Activated CD4-positive, CD25-positive, alpha-beta regulatory T cell treated with anti-CD3 and anti-CD28 coated beads, Interleukin-2, amount 50 U/mL, for 24 hours (primary cell): ENCODE data around the gene TUSC2.
A peak's percentile ranks its signal among the peaks of the same experiment; 100 is the strongest.
"Not testable (repeated sequence)": the region's sequence is repeated elsewhere in the genome, so short reads cannot be mapped to it uniquely, and the experiment has no call there.

Source experiments
- ATAC-seq, 2 donors: fragments of 150-1000 bp; cut with Tn5 transposase; one replicate each; pipeline ENCODE4 v1.10.0; 2021; ENCODE audit warnings: mild to moderate bottlenecking in 1 of 2, moderate library complexity in 1 of 2

TUSC2 gene

GRCh38 chr3:50316657-50317242 is 11.3 kb downstream of the TUSC2 start:
- ATAC-seq, result peak; percentile 48 to 53

- no peak for ATAC-seq
Observed at GRCh38 chr3:50314816-50315215, 13.2 kb downstream of the TUSC2 start.

GRCh38 chr3:50314342-50314741 is 13.7 kb downstream of the TUSC2 start:
- ATAC-seq, result no peak

- ATAC-seq, result not testable (repeated sequence)
Observed at GRCh38 chr3:50312041-50312440, 16.0 kb downstream of the TUSC2 start.

- ATAC-seq, result peak; percentile 65 to 72
Observed at GRCh38 chr3:50304601-50305000, 23.4 kb downstream of the TUSC2 start.

GRCh38 chr3:50303013-50303815 is 24.8 kb downstream of the TUSC2 start, which contains the start of gene HYAL1:
HYAL1 (minus strand) TSS chr3:50303574; CDS start chr3:50302956, 618 bp downstream.
- ATAC-seq, result no peak

- ATAC-seq, result no peak
Observed at GRCh38 chr3:50302095-50303012, 25.7 kb downstream of the TUSC2 start.

GRCh38 chr3:50300681-50301254 is 27.3 kb downstream of the TUSC2 start:
- no peak for ATAC-seq

GRCh38 chr3:50299929-50300680 is 27.9 kb downstream of the TUSC2 start:
- ATAC-seq, result no peak

GRCh38 chr3:50299638-50299928 is 28.4 kb downstream of the TUSC2 start:
- no peak for ATAC-seq

GRCh38 chr3:50298836-50299637 is 29.0 kb downstream of the TUSC2 start, which contains the start of the genes HYAL3 and NAA80:
HYAL3 (minus strand) TSS chr3:50299405; CDS start chr3:50295602, 3,803 bp downstream.
NAA80 (minus strand) TSS chr3:50299405; CDS start chr3:50297463, 1,942 bp downstream.
- ATAC-seq, result peak; percentile 86 to 89

- ATAC-seq, result no peak
Observed at GRCh38 chr3:50297896-50298725, 29.9 kb downstream of the TUSC2 start.

- ATAC-seq, result no peak
Observed at GRCh38 chr3:50297384-50297775, 30.6 kb downstream of the TUSC2 start.

- ATAC-seq, result no peak
Observed at GRCh38 chr3:50296721-50297383, 31.2 kb downstream of the TUSC2 start.

GRCh38 chr3:50295553-50296431 is 32.2 kb downstream of the TUSC2 start:
- ATAC-seq, result no peak

GRCh38 chr3:50294492-50295403 is 33.3 kb downstream of the TUSC2 start:
- no peak for ATAC-seq

GRCh38 chr3:50294089-50294488 is 33.9 kb downstream of the TUSC2 start:
- no peak for ATAC-seq
